ENCODE results near the gene EMD. TPM values are rescaled to one million over a fixed set of nuclear protein-coding genes. Genes with fewer than 3 reads are reported as not detected.

The EMD gene
- total and polyA plus RNA-seq, 2 of the 13 experiments (the other 11 are each of a cell fraction or from before 2014, with no cell fraction given): 14.5 to 14.9 TPM

GRCh38 chrX:154354516-154354915 is 24.6 kb upstream of the EMD start:
- ATAC-seq (no peak), DNase-seq (ENCODE audit: low spot score) (no peak), FAIRE-seq (no peak)
- Histone ChIP-seq H3K9me3 (ENCODE audit: low read length) (no peaks in the 10 kb centered on the region), H3K4me2 (ENCODE audit: low read depth, low read length) (no peak overlapping the region), H4K20me1 (ENCODE audit: insufficient read depth, low read length) (peaks cover 3% of the 10 kb centered on the region; the same call in 1 of the 2 replicates), H3K4me1 (ENCODE audit: insufficient read depth, low read length) (peaks cover 13% of the 10 kb centered on the region), H2AFZ (ENCODE audit: low read length) (no peak overlapping the region), H3K4me3 (replicated peaks in 1 of 3; ENCODE audit: insufficient read depth in 1 of 3, low read depth in 2 of 3, low read length in 3 of 3) (no peak overlapping the region), H3K79me2 (ENCODE audit: insufficient read depth, low read length) (no peaks in the 10 kb centered on the region), H3K27me3 (ENCODE audit: control insufficient read depth in 1 of 2, insufficient read depth in 2 of 2, low read length in 2 of 2) (no peaks in the 10 kb centered on the region), H3K27ac (ENCODE audit: extremely low read length, insufficient read depth, low read length) (no peak overlapping the region), H3K36me3 (replicated peaks in 1 of 2; ENCODE audit: control insufficient read depth in 1 of 2, insufficient read depth in 2 of 2, low read length in 2 of 2) (peaks cover 18 to 51% of the 10 kb centered on the region in 2 experiments; a peak in 4 of 5 replicates), H3K9ac (ENCODE audit: insufficient read depth, low read depth, low read length) (no peak overlapping the region)
- in situ Hi-C loops (cut with HindIII; ENCODE audit: extremely low pct_ligation_motif_present, low pct_unique_long_range_greater_than_20kb): no loop called here
- BruUV-seq (replicated peaks): no TSS peak
- intact Hi-C loops (cut with micrococcal nuclease; ENCODE audit: unreplicated experiment): no loop called here
- CTCF ChIA-PET (ENCODE audit: low intra/inter-chr PET ratio, low total read pairs): no interaction called here
- TF ChIP-seq KDM5A (IDR thresholded peaks at IDR 0.05; ENCODE audit: borderline replicate concordance, low read length) (no peak), PRDM10 (CRISPR knock-in tag; IDR thresholded peaks at IDR 0.05; ENCODE audit: low read depth) (no peak), RAD21 (CRISPR knock-in tag; IDR thresholded peaks at IDR 0.05) (no peak), ARNT2 (CRISPR knock-in tag; IDR thresholded peaks at IDR 0.05; ENCODE audit: low read depth) (no peak), ELF1 (CRISPR knock-in tag; IDR thresholded peaks at IDR 0.05) (no peak), NCOA1 (CRISPR knock-in tag; IDR thresholded peaks at IDR 0.05) (no peak), ZNF30 (CRISPR knock-in tag; IDR thresholded peaks at IDR 0.05) (no peak), HNF4G (IDR thresholded peaks at IDR 0.05; ENCODE audit: borderline replicate concordance, low read depth, low read length) (no peak), HNF4G (CRISPR knock-in tag; IDR thresholded peaks at IDR 0.05; ENCODE audit: borderline replicate concordance, low read depth) (no peak), DMAP1 (CRISPR knock-in tag; IDR thresholded peaks at IDR 0.05) (no peak)
- WGBS (ENCODE audit: low lambda C conversion rate): 80% methylated on average over 1 of the region's 13 CpGs
- POLR2A ChIA-PET: interaction anchor here (1.5 kb wide), 1 partner anchor 11 kb away, joined by 4 read pairs; no protein-coding TSS in a partner anchor
